Neural crest cell (in vitro differentiated cells): ENCODE data around the gene GFRA1. TPM values are rescaled to one million over a fixed set of nuclear protein-coding genes. Genes with fewer than 3 reads are reported as not detected.
A peak's percentile ranks its signal among the peaks of the same experiment; 100 is the strongest.

Experiments
- DNase-seq: peaks from one replicate; pipeline ENCODE4 v3.0.0; 2021; ENCODE audit warnings: low read depth, mixed read lengths, low spot score
- H3K27ac Mint-ChIP-seq: one replicate; pipeline ENCODE4 v1.8.0; 2021; ENCODE audit warnings: mild to moderate bottlenecking, mixed read lengths; ENCODE audit not compliant: unreplicated experiment
- H3K27me3 Mint-ChIP-seq: 2 replicates; pipeline ENCODE4 v1.8.0; 2021; ENCODE audit warnings: low read depth, mild to moderate bottlenecking, mixed read lengths
- H3K36me3 Mint-ChIP-seq: 2 replicates; pipeline ENCODE4 v1.8.0; 2021; ENCODE audit warnings: low read depth, mild to moderate bottlenecking, mixed read lengths
- H3K4me1 Mint-ChIP-seq: 2 replicates; pipeline ENCODE4 v1.8.0; 2021; ENCODE audit warnings: mixed read lengths
- H3K4me3 Mint-ChIP-seq: one replicate; pipeline ENCODE4 v1.8.0; 2021; ENCODE audit warnings: mild to moderate bottlenecking, mixed read lengths
- H3K9me3 Mint-ChIP-seq: 2 replicates; pipeline ENCODE4 v1.8.0; 2021; ENCODE audit warnings: mixed read lengths
- total RNA-seq: library from RNA; stranded (reverse); gene quantifications from 2 replicates; pipeline ENCODE4 v1.2.1, GENCODE V29; 2021
- TF ChIP-seq, protein P1 (sequence below): fragments of 200-600 bp; sonication (generic); conservative IDR thresholded peaks from 2 replicates; pipeline ENCODE4 v1.5.0; 2021; ENCODE audit warnings: antibody characterized with exemption, mild to moderate bottlenecking

GFRA1 gene
- total RNA-seq, 1 donor from 2014 or later: 72.4 TPM

DNA sequence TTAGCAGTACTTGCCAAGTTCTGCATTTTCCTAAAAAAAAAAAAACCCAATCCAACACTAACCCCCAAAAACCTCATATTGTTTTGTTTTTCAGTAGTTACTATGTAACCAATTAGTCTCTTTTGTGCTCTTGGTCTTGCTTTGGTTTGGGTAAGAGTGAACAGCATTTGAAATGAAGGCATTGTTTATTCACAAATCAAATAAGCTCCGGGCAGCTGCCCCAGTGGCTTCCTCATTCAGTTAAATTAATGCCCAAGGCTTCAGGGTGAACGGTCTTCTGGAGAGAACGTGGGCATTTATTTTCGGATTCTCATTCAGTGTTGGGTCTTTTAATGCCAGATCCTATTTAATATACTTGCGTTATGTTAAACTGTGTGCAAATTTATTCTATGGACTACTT, 108.7 kb downstream of the GFRA1 start:
- Mint-ChIP-seq H3K9me3 (peaks cover 9% of the 10 kb centered on the region), H3K36me3 (peaks cover 20% of the 10 kb centered on the region), H3K27ac (peak overlapping the region; percentile 59), H3K4me1 (peaks cover 42% of the 10 kb centered on the region), H3K27me3 (no peaks in the 10 kb centered on the region), H3K4me3 (peak overlapping the region; percentile 39)
- DNase-seq: no peak
- TF ChIP-seq, protein P1, sequence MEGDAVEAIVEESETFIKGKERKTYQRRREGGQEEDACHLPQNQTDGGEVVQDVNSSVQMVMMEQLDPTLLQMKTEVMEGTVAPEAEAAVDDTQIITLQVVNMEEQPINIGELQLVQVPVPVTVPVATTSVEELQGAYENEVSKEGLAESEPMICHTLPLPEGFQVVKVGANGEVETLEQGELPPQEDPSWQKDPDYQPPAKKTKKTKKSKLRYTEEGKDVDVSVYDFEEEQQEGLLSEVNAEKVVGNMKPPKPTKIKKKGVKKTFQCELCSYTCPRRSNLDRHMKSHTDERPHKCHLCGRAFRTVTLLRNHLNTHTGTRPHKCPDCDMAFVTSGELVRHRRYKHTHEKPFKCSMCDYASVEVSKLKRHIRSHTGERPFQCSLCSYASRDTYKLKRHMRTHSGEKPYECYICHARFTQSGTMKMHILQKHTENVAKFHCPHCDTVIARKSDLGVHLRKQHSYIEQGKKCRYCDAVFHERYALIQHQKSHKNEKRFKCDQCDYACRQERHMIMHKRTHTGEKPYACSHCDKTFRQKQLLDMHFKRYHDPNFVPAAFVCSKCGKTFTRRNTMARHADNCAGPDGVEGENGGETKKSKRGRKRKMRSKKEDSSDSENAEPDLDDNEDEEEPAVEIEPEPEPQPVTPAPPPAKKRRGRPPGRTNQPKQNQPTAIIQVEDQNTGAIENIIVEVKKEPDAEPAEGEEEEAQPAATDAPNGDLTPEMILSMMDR: no peak

DNA sequence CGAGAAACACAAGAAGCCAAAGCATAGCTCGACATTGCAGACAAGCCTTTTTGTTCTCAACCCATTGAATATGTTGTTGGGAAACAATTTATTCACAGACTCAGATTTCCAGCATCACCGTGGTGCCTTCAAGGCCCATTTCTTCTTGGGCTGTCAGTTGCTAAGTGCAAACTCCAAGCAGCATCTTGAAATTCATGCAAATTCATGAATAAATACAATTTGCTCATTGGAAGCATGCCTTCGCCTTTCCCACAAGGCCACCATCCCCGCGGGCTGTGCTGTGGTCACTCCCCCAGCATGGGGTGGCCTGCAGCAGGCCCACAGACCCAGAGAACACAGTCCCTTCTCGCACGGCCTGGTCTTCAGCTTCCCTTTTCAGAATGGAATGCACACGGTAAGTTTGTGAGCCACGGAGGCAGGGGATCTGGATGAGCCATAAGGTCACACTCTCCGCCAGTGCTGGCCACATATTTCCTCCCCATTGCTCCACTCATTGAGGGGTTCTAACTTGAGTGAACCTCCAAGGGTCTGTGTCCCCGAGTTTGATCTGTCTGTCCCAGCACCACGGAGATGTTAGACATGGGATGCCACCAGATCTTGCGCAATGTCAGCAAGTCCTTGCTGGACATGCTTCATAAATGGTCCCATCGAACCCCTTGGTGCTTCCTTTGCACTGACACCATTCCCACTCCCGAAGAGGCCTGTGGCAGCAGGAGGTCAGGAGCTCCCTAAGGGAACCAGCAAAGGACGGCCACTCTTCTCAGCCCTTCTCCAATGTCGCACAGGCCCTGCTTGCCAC, 109.5 kb downstream of the GFRA1 start:
- DNase-seq: no peak
- H3K27ac Mint-ChIP-seq: no peak overlapping the region
- TF ChIP-seq, protein P1: no peak
- peaks cover 6% of the 10 kb centered on the region for H3K9me3 Mint-ChIP-seq
- H3K4me1 Mint-ChIP-seq: peaks cover 42% of the 10 kb centered on the region
- H3K36me3 Mint-ChIP-seq: peaks cover 20% of the 10 kb centered on the region
- no peaks in the 10 kb centered on the region for H3K27me3 Mint-ChIP-seq
- H3K4me3 Mint-ChIP-seq: no peak overlapping the region

DNA sequence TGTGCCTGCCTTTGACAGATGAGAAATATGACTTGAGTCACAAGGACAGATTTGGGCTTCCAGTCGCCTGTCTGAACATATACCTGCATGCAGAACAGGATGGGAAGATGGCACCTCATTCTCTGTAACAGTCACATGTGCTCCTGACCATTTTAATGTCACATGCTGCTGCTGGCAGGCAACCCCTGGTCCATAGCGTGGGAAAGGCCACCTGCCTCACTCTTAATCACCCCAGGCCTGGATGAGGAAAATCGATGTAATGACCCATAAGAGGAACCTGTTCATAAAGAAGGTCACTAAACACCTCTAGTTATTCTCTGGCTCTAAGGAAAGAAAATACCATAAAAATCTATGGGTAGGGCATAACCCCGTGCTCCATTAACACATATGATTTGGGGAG, 110.2 kb downstream of the GFRA1 start:
- TF ChIP-seq, protein P1: no peak
- peaks cover 20% of the 10 kb centered on the region for H3K36me3 Mint-ChIP-seq
- DNase-seq: no peak
- H3K9me3 Mint-ChIP-seq: peaks cover 6% of the 10 kb centered on the region
- no peak overlapping the region for H3K4me3 Mint-ChIP-seq
- H3K27ac Mint-ChIP-seq: no peak overlapping the region
- peaks cover 49% of the 10 kb centered on the region for H3K4me1 Mint-ChIP-seq
- no peaks in the 10 kb centered on the region for H3K27me3 Mint-ChIP-seq

DNA sequence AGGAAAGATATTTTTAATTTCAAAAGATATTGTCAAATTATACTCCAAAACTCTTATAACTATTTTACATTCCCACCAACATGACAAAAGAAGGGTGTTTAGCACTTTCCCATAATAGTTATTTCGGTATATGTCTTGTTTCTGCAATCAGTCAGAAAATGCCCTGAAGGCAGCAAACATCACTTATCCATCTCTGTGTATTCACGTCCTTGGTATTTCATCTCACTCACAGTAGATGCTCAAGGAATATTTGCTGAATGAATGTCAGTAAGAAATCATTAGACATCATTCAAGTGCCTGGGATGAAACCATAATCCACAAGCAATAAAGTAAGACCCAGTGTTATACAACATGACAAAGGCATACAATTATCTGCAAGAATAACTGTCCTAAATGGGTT, 112.7 kb downstream of the GFRA1 start:
- Mint-ChIP-seq H3K27me3 (no peaks in the 10 kb centered on the region), H3K36me3 (peaks cover 12% of the 10 kb centered on the region), H3K27ac (no peak overlapping the region), H3K9me3 (peaks cover 2% of the 10 kb centered on the region), H3K4me3 (no peak overlapping the region), H3K4me1 (peaks cover 53% of the 10 kb centered on the region)
- no peak for DNase-seq
- TF ChIP-seq, protein P1: no peak

DNA sequence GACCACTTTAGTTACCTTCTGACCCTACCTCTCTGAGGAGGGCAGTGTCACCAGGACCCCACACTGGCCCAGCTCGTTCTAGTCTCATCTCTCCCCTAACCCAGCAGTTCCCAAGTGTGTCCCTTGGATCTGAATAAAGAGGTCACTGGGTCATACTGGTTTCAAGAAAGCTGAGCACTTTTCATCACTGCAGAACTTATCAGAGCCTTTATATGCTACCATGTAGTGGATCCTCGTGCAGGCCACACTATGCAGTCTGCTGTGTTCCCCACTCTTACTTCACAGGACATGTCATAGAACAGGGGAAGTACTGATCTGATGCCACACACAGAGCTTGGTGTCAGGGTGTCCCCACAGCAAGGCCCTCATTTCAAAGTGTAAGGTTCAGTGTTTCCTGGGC, 113.8 kb downstream of the GFRA1 start:
- H3K9me3 Mint-ChIP-seq: peaks cover 2% of the 10 kb centered on the region
- H3K36me3 Mint-ChIP-seq: peaks cover 12% of the 10 kb centered on the region
- peaks cover 42% of the 10 kb centered on the region for H3K4me1 Mint-ChIP-seq
- H3K27me3 Mint-ChIP-seq: no peaks in the 10 kb centered on the region
- H3K4me3 Mint-ChIP-seq: no peak overlapping the region
- TF ChIP-seq, protein P1: no peak
- no peak overlapping the region for H3K27ac Mint-ChIP-seq
- DNase-seq: no peak
